Measurements from ENCODE around the gene TRAPPC10.

The TRAPPC10 gene

GRCh38 chr21:44003307-44003966 is 8.7 kb upstream of the TRAPPC10 start:
- Histone ChIP-seq H3K27me3 (ENCODE audit: control insufficient read depth, insufficient read depth, low read length) (no peaks in the 10 kb centered on the region), H3K4me3 (ENCODE audit: low read length) (no peak overlapping the region), H3K36me3 (ENCODE audit: control insufficient read depth, insufficient read depth, low read length) (no peaks in the 10 kb centered on the region), H3K9me3 (ENCODE audit: control insufficient read depth, insufficient read depth, low read length) (no peaks in the 10 kb centered on the region), H3K4me1 (ENCODE audit: control insufficient read depth, insufficient read depth, low read length) (no peaks in the 10 kb centered on the region; the same call in 1 of the 2 replicates), H3K27ac (ENCODE audit: low read length) (no peak overlapping the region)
- no CpG with 5 or more reads among the region's 5 CpGs for WGBS (ENCODE audit: insufficient coverage, insufficient read length)
- no peak for DNase-seq (ENCODE audit: low read depth, low spot score)

DNA sequence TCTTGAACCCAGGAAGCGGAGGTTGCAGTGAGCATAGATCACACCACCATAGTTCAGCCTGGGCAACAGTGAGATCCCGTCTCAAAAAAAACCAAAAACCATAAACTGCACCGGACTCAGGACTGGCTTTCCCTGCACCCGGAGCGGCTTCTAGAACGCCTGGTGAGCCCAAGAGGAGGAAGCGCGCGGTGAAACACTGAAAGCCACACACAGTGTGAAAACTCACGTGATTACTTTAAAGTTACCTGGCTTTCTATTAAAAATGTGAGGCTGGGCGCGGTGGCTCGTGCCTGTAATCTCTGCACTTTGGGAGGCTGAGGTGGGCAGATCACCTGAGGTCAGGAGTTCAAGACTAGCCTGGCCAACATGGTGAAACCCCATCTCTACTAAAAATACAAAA is 7.0 kb upstream of the TRAPPC10 start:
- Histone ChIP-seq H3K4me3 (ENCODE audit: low read length) (no peak overlapping the region), H3K36me3 (ENCODE audit: control insufficient read depth, insufficient read depth, low read length) (no peaks in the 10 kb centered on the region), H3K27ac (ENCODE audit: low read length) (no peak overlapping the region), H3K9me3 (ENCODE audit: control insufficient read depth, insufficient read depth, low read length) (no peaks in the 10 kb centered on the region), H3K4me1 (ENCODE audit: control insufficient read depth, insufficient read depth, low read length) (no peaks in the 10 kb centered on the region; the same call in 1 of the 2 replicates), H3K27me3 (ENCODE audit: control insufficient read depth, insufficient read depth, low read length) (no peaks in the 10 kb centered on the region)
- no peak for DNase-seq (ENCODE audit: low read depth, low spot score)
- WGBS (ENCODE audit: insufficient coverage, insufficient read length), result no CpG with 5 or more reads among the region's 13 CpGs

- H3K27ac ChIP-seq (ENCODE audit: low read length), result no peak overlapping the region
- WGBS (ENCODE audit: insufficient coverage, insufficient read length), result no CpG with 5 or more reads among the region's 9 CpGs
Measured at GRCh38 chr21:44005593-44005992, 6.5 kb upstream of the TRAPPC10 start.

GRCh38 chr21:44006017-44006619 is 6.0 kb upstream of the TRAPPC10 start:
- no peaks in the 10 kb centered on the region; the same call in 1 of the 2 replicates for H3K4me1 ChIP-seq (ENCODE audit: control insufficient read depth, insufficient read depth, low read length)
- no CpG with 5 or more reads among the region's 9 CpGs for WGBS (ENCODE audit: insufficient coverage, insufficient read length)
- no peaks in the 10 kb centered on the region for H3K27me3 ChIP-seq (ENCODE audit: control insufficient read depth, insufficient read depth, low read length)
- H3K4me3 ChIP-seq (ENCODE audit: low read length), result no peak overlapping the region
- no peaks in the 10 kb centered on the region for H3K9me3 ChIP-seq (ENCODE audit: control insufficient read depth, insufficient read depth, low read length)
- no peaks in the 10 kb centered on the region for H3K36me3 ChIP-seq (ENCODE audit: control insufficient read depth, insufficient read depth, low read length)
- no peak overlapping the region for H3K27ac ChIP-seq (ENCODE audit: low read length)
- DNase-seq (ENCODE audit: low read depth, low spot score), result no peak

More at GRCh38 chr21:44005593-44005992, 6.5 kb upstream of the TRAPPC10 start:
- Histone ChIP-seq H3K4me1 (ENCODE audit: control insufficient read depth, insufficient read depth, low read length) (no peaks in the 10 kb centered on the region; the same call in 1 of the 2 replicates), H3K9me3 (ENCODE audit: control insufficient read depth, insufficient read depth, low read length) (no peaks in the 10 kb centered on the region), H3K27me3 (ENCODE audit: control insufficient read depth, insufficient read depth, low read length) (no peaks in the 10 kb centered on the region), H3K4me3 (ENCODE audit: low read length) (no peak overlapping the region), H3K36me3 (ENCODE audit: control insufficient read depth, insufficient read depth, low read length) (no peaks in the 10 kb centered on the region)
- DNase-seq (ENCODE audit: low read depth, low spot score), result no peak

GRCh38 chr21:44006656-44007055 is 5.5 kb upstream of the TRAPPC10 start:
- no peak overlapping the region for H3K27ac ChIP-seq (ENCODE audit: low read length)

GRCh38 chr21:44010429-44010828 is 1.7 kb upstream of the TRAPPC10 start:
- peaks cover 1% of the 10 kb centered on the region; the same call in 1 of the 2 replicates for H3K4me1 ChIP-seq (ENCODE audit: control insufficient read depth, insufficient read depth, low read length)
- no peaks in the 10 kb centered on the region for H3K27me3 ChIP-seq (ENCODE audit: control insufficient read depth, insufficient read depth, low read length)
- H3K36me3 ChIP-seq (ENCODE audit: control insufficient read depth, insufficient read depth, low read length), result no peaks in the 10 kb centered on the region
- no peak for DNase-seq (ENCODE audit: low read depth, low spot score)
- no peak overlapping the region for H3K27ac ChIP-seq (ENCODE audit: low read length)
- WGBS (ENCODE audit: insufficient coverage, insufficient read length), result no CpG with 5 or more reads among the region's 9 CpGs
- no peaks in the 10 kb centered on the region for H3K9me3 ChIP-seq (ENCODE audit: control insufficient read depth, insufficient read depth, low read length)
- no peak overlapping the region for H3K4me3 ChIP-seq (ENCODE audit: low read length)

More at GRCh38 chr21:44006656-44007055, 5.5 kb upstream of the TRAPPC10 start:
- Histone ChIP-seq H3K4me3 (ENCODE audit: low read length) (no peak overlapping the region), H3K27me3 (ENCODE audit: control insufficient read depth, insufficient read depth, low read length) (no peaks in the 10 kb centered on the region), H3K4me1 (ENCODE audit: control insufficient read depth, insufficient read depth, low read length) (no peaks in the 10 kb centered on the region; the same call in 1 of the 2 replicates), H3K9me3 (ENCODE audit: control insufficient read depth, insufficient read depth, low read length) (no peaks in the 10 kb centered on the region), H3K36me3 (ENCODE audit: control insufficient read depth, insufficient read depth, low read length) (no peaks in the 10 kb centered on the region)
- no peak for DNase-seq (ENCODE audit: low read depth, low spot score)
- no CpG with 5 or more reads among the region's 8 CpGs for WGBS (ENCODE audit: insufficient coverage, insufficient read length)

GRCh38 chr21:44011123-44011522 is 986 bp upstream of the TRAPPC10 start:
- Histone ChIP-seq H3K27ac (ENCODE audit: low read length) (no peak overlapping the region), H3K27me3 (ENCODE audit: control insufficient read depth, insufficient read depth, low read length) (no peaks in the 10 kb centered on the region), H3K4me1 (ENCODE audit: control insufficient read depth, insufficient read depth, low read length) (peaks cover 1% of the 10 kb centered on the region; the same call in 1 of the 2 replicates), H3K9me3 (ENCODE audit: control insufficient read depth, insufficient read depth, low read length) (no peaks in the 10 kb centered on the region), H3K4me3 (ENCODE audit: low read length) (peak overlapping the region; percentile 76; the same call in 1 of the 2 replicates), H3K36me3 (ENCODE audit: control insufficient read depth, insufficient read depth, low read length) (no peaks in the 10 kb centered on the region)
- DNase-seq (ENCODE audit: low read depth, low spot score), result no peak
- no CpG with 5 or more reads among the region's 9 CpGs for WGBS (ENCODE audit: insufficient coverage, insufficient read length)

- H3K36me3 ChIP-seq (ENCODE audit: control insufficient read depth, insufficient read depth, low read length), result no peaks in the 10 kb centered on the region
- H3K27ac ChIP-seq (ENCODE audit: low read length), result no peak overlapping the region
- no peaks in the 10 kb centered on the region for H3K9me3 ChIP-seq (ENCODE audit: control insufficient read depth, insufficient read depth, low read length)
- H3K4me1 ChIP-seq (ENCODE audit: control insufficient read depth, insufficient read depth, low read length), result peaks cover 1% of the 10 kb centered on the region; the same call in 1 of the 2 replicates
- DNase-seq (ENCODE audit: low read depth, low spot score), result peak; percentile 37
- no peaks in the 10 kb centered on the region for H3K27me3 ChIP-seq (ENCODE audit: control insufficient read depth, insufficient read depth, low read length)
- peak overlapping the region; percentile 76 for H3K4me3 ChIP-seq (ENCODE audit: low read length)
- no CpG with 5 or more reads among the region's 87 CpGs for WGBS (ENCODE audit: insufficient coverage, insufficient read length)
Measured at GRCh38 chr21:44012474-44013379, 618 bp downstream of the TRAPPC10 start.

DNA sequence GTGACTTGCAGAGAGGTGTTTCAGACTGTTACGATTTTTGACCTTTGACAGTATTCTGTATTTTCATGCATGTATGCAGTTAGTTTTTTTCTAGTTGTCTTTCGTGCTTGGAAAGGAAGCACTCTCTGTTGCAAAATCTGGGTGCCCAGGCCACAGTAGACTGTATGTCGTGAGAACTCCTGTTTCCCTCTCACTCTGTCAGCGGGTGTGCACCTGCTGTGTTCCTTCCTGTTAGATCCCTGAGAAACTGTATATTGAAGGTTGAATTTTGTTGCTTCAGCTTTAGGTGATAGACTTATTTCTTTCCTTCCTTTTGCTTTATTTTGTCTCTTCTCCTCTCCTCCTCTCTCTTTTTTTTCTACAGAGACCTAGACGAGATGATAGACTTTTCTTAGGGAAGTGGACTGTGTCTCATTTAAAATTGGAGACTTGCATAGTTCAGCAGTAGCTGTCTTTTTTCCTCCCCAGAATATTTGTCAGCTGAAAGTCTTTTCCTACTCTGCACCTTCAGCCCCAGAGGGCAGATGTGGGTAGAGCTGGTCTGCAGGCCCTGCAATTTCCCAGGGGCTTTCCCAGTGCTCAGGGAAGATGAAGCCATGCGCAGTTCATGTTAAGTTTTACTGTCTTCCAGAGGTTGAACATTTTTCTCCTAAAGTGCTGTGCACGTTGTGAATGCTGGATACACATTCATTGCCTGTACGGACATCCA is 1.4 kb downstream of the TRAPPC10 start:
- no CpG with 5 or more reads among the region's 8 CpGs for WGBS (ENCODE audit: insufficient coverage, insufficient read length)
- H3K27ac ChIP-seq (ENCODE audit: low read length), result no peak overlapping the region
- H3K4me3 ChIP-seq (ENCODE audit: low read length), result peak overlapping the region; percentile 76; the same call in 1 of the 2 replicates
- DNase-seq (ENCODE audit: low read depth, low spot score), result no peak
- no peaks in the 10 kb centered on the region for H3K9me3 ChIP-seq (ENCODE audit: control insufficient read depth, insufficient read depth, low read length)
- H3K4me1 ChIP-seq (ENCODE audit: control insufficient read depth, insufficient read depth, low read length), result peaks cover 1% of the 10 kb centered on the region; the same call in 1 of the 2 replicates
- no peaks in the 10 kb centered on the region for H3K36me3 ChIP-seq (ENCODE audit: control insufficient read depth, insufficient read depth, low read length)
- no peaks in the 10 kb centered on the region for H3K27me3 ChIP-seq (ENCODE audit: control insufficient read depth, insufficient read depth, low read length)

- DNase-seq (ENCODE audit: low read depth, low spot score), result no peak
- H3K4me1 ChIP-seq (ENCODE audit: control insufficient read depth, insufficient read depth, low read length), result peaks cover 1% of the 10 kb centered on the region; the same call in 1 of the 2 replicates
- no peak overlapping the region for H3K4me3 ChIP-seq (ENCODE audit: low read length)
- H3K27ac ChIP-seq (ENCODE audit: low read length), result no peak overlapping the region
- no CpG with 5 or more reads among the region's 9 CpGs for WGBS (ENCODE audit: insufficient coverage, insufficient read length)
- no peaks in the 10 kb centered on the region for H3K36me3 ChIP-seq (ENCODE audit: control insufficient read depth, insufficient read depth, low read length)
- no peaks in the 10 kb centered on the region for H3K9me3 ChIP-seq (ENCODE audit: control insufficient read depth, insufficient read depth, low read length)
- no peaks in the 10 kb centered on the region for H3K27me3 ChIP-seq (ENCODE audit: control insufficient read depth, insufficient read depth, low read length)
Measured at GRCh38 chr21:44017601-44018000, 5.5 kb downstream of the TRAPPC10 start.

Data from iPS DF 6.9 (cell line).